NOMO-1 treated with dmso at 0.1 percent for 144 hours (cell line): Measurements from ENCODE around the gene ARF6.
"Not testable (repeated sequence)": the region's sequence is repeated elsewhere in the genome, so short reads cannot be mapped to it uniquely, and the experiment has no call there.

Source experiments
- DNase-seq: peaks from one replicate; lab custom pipeline; 2025; ENCODE audit not compliant: unreplicated experiment; lab: John Stamatoyannopoulos, UW

Gene ARF6

GRCh38 chr14:49876563-49877127 lies 16.2 kb upstream of the ARF6 start:
- DNase-seq, result no peak

DNA sequence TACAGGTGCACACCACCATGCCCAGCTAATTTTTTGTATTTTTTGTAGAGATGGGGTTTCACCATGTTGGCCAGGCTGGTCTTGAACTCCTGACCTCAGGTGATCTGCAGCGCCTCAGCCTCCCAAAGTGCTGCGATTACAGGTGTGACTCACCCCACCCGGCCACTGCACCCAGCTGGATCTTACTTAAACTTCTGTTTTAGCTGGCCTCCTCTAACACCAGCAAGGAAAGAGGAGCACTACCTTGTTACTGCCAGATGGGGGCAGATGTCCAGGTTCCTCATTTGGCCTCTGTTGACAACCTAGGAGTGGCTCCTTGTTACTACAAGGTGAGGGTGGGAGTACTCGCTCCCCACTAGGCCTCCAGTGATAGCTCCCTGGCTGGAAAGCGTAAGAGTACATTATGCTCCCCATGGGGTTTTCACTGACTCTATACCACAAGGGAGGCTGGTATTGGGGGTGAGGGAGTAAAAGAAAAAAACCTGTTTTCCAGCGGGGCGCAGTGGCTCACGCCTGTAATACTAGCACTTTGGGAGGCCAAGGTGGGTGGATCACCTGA lies 13.2 kb upstream of the ARF6 start:
- peak; percentile 89 for DNase-seq

GRCh38 chr14:49880267-49881064 lies 12.4 kb upstream of the ARF6 start:
- no peak for DNase-seq

DNA sequence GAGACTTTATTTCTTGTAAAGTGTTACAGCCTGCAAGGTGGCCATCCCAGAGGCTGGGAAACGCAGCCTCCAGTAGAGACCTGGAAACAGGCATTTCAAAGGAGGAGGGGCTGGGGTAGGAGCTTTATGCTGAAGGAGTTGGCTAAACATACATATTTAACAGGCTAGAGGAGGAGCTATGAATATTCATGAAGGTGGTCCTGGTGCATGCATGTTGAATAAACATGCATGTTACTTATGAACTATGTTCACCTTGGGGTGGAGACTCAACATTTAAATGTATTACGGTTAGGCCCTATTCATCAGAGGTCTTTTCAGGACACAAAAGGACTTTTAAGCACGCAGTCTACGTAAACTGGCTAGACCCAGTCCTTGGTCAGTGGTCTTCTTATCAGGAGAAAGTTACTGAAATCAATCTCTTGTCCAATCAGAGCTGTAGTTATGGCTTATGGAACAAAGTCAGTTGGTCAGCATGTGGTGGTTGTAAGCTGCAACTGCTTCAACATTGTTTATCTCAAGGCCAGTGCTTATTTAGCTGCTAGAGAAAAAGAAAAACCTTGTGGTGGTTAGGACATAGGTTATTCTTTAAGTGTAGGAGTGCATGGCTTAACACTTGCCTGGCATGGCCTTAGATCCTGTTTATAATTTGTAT lies 11.4 kb upstream of the ARF6 start:
- no peak for DNase-seq

DNA sequence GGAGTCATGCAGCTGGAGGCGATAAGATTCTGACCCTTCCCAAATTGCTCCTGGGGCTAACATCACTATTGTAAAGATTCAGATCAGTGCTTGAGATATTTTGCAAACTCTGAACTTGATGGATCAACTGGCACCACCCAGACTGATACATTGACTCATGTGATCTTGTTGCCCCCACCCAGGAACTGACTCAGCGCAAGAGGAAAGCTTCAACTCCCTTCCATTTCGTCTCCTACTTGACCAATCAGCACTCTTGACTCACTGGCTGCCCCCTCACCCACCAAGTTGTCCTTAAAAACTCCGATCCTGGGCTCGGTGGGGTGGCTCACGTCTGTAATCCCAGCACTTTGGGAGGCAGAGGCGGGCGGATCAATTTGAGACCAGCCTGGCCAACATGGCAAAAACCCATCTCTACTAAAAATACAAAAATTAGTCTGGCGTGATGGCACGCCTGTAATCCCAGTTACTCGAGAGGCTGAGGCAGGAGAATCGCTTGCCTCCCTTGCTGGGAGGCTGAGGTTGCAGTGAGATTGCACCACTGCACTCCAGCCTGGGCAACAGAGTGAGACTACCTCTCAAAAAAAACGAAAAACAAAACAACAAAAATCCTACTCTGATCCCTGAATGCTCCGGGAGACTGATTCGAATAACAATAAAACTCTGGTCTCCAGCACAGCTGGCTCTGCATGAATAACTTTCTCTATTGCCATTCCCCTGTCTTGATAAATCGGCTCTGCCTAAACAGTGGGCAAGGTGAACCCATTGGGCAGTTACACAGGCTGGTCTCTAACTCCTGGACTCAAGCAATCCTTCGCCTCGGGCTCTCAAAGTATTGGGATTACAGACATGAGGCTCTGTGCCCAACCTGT lies 9.8 kb upstream of the ARF6 start:
- DNase-seq, result no peak

GRCh38 chr14:49886523-49886922 lies 6.4 kb upstream of the ARF6 start:
- no peak for DNase-seq

DNA sequence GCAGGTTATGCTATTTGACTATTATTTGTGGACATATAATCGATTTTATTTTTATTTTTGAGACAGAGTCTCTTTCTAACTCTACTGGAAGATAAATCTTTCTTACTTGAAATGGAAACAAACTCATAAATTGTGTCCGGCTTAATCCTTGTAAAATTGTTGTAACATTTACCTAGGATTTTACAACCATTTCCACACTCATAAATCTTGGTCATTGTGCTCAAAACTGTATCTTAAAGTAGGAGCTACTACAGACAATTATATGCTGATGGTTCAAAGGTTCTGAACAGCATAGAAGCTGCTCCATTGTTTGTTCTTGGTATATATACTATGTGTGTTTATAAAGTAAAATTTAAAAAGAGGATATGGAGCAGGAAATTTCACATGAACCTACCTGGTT lies 4.6 kb upstream of the ARF6 start:
- no peak for DNase-seq

- DNase-seq, result peak; percentile 67
Observed at GRCh38 chr14:49892301-49892635, 614 bp upstream of the ARF6 start.

GRCh38 chr14:49893309-49894213 lies 679 bp downstream of the ARF6 start:
- no peak for DNase-seq

DNA sequence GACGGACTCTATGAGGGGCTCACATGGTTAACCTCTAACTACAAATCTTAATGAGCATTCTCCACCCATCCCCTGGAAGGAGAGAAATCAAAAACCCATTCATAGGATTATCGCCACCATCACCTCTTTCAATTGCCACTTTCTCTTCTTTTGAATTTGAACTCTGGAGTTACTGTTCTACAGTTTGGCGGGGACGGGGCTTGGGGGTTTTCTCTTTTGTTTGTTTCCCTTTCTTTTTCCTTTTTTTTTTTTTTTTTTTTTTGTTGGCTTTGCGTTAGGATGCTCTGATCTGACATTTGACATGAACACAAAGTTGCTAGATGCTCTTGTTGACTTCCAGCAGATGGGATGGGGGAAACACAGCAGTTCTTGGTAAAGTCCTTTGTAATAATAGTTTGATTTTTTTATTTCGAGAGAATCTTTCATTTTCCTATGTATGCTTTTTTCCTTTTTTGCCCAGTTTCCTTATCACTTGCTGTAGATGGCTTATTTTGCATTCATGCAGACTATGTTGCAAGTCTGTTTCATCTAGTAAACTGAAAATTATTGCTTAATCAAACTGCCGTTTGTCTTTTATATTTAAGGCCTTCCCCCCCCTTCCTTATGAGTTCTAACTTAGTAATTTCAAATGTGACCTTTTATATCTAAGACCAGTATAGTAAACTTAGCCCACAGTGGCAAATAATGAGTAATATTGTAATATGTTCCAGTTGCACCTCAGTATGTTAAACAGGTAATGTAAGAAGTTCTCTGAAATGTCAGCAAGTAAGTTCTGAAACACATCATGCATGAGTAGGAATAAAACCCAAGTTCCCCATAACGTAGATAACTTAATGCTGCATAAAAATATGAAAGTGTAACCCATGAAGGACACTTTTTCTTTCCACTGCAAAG lies 1.6 kb downstream of the ARF6 start:
- DNase-seq, result not testable (repeated sequence)

DNA sequence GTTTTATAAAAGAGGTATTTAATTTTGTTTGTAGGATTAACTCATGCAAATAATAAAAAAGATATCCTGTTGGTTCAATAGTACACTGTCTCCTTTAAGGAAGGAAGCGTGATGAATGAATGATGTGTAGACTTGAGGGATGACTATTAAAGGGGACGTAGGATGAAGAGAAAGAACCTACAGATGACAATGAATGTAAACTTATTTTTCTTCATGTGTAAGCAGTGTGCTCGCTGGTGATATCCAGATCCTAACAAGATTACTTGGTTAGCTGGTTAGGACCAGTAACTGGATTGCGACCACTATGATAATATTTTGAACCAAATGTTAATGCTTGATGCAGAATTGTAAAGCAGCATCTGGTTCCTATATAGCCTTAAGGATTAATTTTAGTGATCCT lies 2.6 kb downstream of the ARF6 start:
- DNase-seq, result no peak

GRCh38 chr14:49896272-49896671 lies 3.4 kb downstream of the ARF6 start:
- not testable (repeated sequence) for DNase-seq

- no peak for DNase-seq
Observed at GRCh38 chr14:49896966-49897365, 4.1 kb downstream of the ARF6 start.

DNA sequence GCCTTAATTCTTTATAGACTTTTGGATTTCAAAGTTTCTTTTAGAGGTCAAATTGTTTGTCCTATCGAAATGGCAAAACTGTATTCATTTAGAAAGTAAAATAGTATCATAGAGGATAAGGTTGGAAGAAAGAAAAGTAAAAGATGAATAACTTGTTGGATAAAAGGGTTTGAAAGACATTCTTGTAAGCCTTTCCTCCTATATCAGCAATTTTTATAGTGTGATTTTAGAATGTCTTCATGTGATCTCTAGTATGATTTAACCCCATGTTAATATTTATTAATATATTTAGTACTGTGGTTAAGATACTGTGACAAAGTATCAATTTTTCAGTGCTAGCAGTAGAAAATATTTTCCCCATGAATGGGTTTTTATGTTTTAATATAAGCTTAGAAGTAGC lies 4.5 kb downstream of the ARF6 start:
- DNase-seq, result no peak

DNA sequence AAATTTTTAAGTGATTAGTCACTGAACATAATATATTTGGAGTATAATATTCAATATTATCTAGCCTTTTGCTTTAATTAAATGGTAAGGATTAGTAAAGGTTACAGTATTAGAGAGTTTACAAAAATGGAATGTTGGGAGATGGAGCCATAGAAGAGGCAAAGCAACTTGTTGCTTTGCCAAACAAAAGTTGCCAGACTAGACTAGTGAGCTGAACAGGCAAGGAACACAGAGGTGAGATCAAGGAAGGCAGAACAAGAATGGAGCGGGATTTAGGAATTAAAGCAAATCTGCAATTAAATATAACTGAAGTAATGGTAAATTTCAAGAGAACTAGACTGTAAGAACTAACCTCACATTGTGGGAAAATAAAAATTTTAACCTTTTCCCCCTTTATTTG lies 5.1 kb downstream of the ARF6 start:
- DNase-seq, result no peak

DNA sequence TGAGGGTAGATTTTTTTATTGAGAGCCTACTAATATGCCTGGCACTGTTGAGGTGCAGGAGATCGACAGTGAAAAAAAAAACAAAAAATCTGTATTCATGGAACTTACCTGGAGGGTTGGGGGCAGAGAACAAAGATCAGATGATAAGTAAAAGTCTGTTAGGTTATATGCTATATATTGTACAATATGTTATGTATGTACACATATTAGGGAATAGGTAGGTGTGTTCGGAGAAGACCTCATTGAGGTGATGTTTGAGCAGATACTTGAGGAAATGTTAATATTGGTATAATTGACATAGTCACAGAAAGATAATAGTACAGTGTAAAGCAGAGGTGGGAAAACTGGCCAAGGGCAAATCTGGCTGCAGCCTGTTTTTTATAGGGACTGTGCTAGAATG lies 5.6 kb downstream of the ARF6 start:
- DNase-seq, result no peak

DNA sequence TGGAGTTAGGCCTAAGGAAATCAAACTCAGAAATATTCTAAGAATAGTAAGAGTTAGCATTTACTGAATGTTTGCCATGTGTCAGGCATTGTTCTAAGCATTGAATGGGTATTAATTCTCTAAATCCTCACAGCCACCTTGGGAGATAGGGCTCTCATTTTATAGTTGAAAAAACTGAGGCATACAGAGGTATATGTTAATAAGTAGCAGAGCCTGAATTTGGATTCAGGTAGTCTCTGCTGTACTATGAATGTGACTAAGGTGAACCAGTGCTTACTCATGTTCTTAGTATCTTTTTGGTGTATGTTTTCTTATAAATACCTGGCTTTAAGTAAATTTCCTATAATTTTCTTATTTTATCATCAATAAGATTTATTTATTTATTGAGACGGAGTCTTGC lies 8.1 kb downstream of the ARF6 start:
- no peak for DNase-seq

- DNase-seq, result not testable (repeated sequence)
Observed at GRCh38 chr14:49902679-49903246, 9.9 kb downstream of the ARF6 start.

- no peak for DNase-seq
Observed at GRCh38 chr14:49904270-49904669, 11.4 kb downstream of the ARF6 start.
